GM12872 (cell line): ENCODE measurements around the gene KLF18.

ENCODE experiments used
- CTCF ChIP-seq: IDR thresholded peaks from 3 replicates; pipeline ENCODE4 v1.5.1; 2011; ENCODE audit warnings: low read depth, mild to moderate bottlenecking, low read length, moderate library complexity; ENCODE audit not compliant: insufficient read depth

The KLF18 gene

GRCh38 chr1:44138239-44138638 is 3.2 kb downstream of the KLF18 start:
- no peak for TF ChIP-seq CTCF

DNA sequence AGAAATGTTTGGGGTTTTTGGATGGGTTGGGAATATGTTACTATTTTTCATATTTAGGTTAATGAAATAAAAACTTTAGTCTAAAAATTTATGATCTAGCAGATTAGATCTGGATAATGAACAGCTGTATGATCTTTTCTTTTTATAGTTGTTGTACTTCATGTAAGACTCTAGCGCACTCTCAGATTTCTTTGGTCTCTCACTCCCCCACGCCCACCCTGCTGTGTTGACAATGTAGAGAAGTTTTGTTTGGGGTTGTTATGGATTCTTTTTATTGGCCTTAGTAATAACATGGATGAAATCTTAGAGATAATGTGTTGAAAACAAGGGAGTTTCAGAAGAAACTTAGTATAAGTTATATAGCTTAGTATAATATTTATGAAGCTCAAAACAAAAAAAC is 5.5 kb downstream of the KLF18 start:
- no peak for TF ChIP-seq CTCF

DNA sequence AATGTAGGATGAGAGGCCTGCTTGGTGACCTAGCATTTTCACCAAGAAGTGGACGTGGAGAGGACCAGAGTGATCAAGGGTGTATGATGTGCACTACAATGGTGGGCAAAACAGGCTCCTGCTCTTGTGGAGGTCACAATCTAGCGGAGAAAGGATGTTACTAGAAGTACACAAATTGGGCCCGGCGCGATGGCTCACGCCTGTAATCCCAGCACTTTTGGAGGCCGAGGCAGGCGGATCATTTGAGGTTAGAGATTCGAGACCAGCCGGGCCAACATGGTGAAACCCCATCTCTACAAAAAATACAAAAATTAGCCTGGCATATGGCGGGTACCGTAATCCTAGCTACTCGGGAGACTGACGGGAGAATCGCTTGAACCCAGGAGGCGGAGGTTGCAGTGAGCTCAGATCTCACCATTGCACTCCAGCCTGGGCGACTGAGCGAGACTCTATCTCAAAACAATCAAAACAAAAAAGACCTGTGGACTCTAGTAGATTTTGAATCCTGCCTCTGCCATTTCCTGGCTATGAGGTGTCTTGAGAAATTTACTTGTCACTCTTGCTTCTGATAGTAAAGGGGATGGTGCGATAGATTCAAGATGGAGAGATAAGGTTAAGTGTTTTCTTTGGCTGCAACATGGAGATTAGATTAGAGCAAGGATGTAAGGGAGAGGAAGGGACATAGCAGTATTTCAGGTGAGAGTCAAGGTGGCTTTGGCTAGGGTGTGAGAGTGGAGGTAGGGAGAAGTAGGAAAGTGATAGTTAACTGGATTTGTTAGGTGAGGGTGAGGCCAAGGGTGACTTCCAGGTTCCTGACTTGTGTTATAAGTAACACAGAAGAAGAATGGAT is 7.1 kb downstream of the KLF18 start:
- TF ChIP-seq CTCF: no peak

- TF ChIP-seq CTCF: no peak
Observed at GRCh38 chr1:44131411-44131810, 10.0 kb downstream of the KLF18 start.

- TF ChIP-seq CTCF: no peak
Observed at GRCh38 chr1:44129616-44130500, 11.6 kb downstream of the KLF18 start.

DNA sequence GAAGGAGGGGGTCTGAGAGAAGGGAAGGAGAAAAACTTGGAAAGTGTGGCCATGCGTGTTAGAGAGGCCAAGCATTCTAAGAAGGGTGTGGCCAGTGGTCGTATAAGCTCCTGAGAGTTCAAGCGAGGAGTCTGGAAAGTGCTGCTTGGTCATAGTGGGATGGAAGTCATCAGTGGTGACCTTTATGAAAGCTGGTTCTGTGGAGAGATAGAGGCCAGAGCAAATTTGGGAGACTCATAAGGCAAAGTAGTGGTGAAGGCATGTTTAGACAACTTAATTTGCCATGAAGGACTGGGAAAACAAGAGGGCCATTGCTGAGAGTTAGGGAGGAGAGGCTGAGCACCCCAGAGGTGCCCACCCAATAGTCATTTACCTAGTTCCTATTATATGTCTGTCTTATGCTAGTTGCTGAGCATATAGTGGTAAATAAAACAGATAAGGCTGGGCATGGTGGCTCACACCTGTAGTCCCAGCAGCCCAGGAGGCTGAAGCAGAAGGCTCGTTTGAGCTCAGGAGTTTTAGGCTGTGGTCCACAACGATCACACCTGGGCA is 21.0 kb downstream of the KLF18 start:
- TF ChIP-seq CTCF: no peak

DNA sequence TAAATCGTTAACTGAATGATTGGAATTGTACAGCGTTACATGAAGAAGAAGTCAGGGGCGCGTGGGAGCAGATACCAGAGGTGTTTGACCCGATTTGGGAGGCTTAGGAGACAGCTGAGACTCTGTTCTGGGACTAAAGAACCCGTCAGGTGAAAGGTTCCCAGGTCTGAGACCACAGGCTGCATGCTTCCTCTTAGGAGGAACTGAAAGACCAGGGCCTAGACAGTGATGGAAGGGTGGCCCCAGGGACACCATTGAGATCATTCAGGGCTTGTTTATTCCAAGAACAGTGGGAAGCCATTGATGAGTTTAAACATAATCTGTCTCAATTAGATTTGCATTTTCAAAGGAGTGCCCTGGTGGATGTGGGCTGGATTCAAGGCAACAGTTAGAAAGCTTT is 21.9 kb downstream of the KLF18 start:
- TF ChIP-seq CTCF: no peak
